ENCODE results near the gene PRKN.

DNA sequence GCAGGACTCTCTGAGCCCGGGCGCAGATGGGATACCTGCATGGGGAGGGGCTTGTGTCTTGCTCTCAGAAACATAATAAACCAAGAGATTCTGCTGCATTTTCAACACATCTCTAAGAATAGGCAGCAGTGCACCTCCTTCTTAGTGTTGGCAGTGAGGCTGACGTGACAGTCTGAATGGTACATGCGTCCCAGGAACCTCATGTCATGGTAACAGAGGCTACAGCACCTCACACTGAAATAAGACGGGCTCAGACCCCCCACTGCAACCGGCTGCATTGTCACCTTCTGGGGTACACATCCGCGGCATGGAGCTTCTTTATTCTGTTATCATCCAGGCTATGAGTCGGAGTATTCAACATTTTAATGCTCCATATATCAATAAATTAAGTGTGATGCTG is 1056.4 kb downstream of the PRKN start:
- TF ChIP-seq ZNF217 (CRISPR knock-in tag; IDR thresholded peaks at IDR 0.05): no peak
- TF ChIP-seq, protein P1, sequence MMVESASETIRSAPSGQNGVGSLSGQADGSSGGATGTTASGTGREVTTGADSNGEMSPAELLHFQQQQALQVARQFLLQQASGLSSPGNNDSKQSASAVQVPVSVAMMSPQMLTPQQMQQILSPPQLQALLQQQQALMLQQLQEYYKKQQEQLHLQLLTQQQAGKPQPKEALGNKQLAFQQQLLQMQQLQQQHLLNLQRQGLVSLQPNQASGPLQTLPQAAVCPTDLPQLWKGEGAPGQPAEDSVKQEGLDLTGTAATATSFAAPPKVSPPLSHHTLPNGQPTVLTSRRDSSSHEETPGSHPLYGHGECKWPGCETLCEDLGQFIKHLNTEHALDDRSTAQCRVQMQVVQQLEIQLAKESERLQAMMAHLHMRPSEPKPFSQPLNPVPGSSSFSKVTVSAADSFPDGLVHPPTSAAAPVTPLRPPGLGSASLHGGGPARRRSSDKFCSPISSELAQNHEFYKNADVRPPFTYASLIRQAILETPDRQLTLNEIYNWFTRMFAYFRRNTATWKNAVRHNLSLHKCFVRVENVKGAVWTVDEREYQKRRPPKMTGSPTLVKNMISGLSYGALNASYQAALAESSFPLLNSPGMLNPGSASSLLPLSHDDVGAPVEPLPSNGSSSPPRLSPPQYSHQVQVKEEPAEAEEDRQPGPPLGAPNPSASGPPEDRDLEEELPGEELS (CRISPR knock-in tag; IDR thresholded peaks at IDR 0.05; ENCODE audit: borderline replicate concordance): no peak
- no peak for TF ChIP-seq SRSF1 (IDR thresholded peaks at IDR 0.05; ENCODE audit: low read depth, low read length)
- TF ChIP-seq, protein P2, sequence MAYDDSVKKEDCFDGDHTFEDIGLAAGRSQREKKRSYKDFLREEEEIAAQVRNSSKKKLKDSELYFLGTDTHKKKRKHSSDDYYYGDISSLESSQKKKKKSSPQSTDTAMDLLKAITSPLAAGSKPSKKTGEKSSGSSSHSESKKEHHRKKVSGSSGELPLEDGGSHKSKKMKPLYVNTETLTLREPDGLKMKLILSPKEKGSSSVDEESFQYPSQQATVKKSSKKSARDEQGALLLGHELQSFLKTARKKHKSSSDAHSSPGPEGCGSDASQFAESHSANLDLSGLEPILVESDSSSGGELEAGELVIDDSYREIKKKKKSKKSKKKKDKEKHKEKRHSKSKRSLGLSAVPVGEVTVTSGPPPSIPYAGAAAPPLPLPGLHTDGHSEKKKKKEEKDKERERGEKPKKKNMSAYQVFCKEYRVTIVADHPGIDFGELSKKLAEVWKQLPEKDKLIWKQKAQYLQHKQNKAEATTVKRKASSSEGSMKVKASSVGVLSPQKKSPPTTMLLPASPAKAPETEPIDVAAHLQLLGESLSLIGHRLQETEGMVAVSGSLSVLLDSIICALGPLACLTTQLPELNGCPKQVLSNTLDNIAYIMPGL (CRISPR knock-in tag; IDR thresholded peaks at IDR 0.05): no peak
- TF ChIP-seq SMARCB1 (IDR thresholded peaks at IDR 0.05; ENCODE audit: insufficient read length, low read depth): no peak
- no peak for TF ChIP-seq GTF2F1 (IDR thresholded peaks at IDR 0.05; ENCODE audit: low read depth, low read length)
- TF ChIP-seq, protein P3, sequence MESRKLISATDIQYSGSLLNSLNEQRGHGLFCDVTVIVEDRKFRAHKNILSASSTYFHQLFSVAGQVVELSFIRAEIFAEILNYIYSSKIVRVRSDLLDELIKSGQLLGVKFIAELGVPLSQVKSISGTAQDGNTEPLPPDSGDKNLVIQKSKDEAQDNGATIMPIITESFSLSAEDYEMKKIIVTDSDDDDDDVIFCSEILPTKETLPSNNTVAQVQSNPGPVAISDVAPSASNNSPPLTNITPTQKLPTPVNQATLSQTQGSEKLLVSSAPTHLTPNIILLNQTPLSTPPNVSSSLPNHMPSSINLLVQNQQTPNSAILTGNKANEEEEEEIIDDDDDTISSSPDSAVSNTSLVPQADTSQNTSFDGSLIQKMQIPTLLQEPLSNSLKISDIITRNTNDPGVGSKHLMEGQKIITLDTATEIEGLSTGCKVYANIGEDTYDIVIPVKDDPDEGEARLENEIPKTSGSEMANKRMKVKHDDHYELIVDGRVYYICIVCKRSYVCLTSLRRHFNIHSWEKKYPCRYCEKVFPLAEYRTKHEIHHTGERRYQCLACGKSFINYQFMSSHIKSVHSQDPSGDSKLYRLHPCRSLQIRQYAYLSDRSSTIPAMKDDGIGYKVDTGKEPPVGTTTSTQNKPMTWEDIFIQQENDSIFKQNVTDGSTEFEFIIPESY (CRISPR knock-in tag; IDR thresholded peaks at IDR 0.05): no peak
- no peak for TF ChIP-seq TGIF2 (CRISPR knock-in tag; IDR thresholded peaks at IDR 0.05)
- TF ChIP-seq HMG20A (CRISPR knock-in tag; conservative IDR thresholded peaks at IDR 0.05): no peak
- no peak for TF ChIP-seq HDAC8 (tag; IDR thresholded peaks at IDR 0.05)
- TF ChIP-seq ZNF253 (CRISPR knock-in tag; conservative IDR thresholded peaks at IDR 0.05): no peak
- TF ChIP-seq RCOR1 (IDR thresholded peaks at IDR 0.05; ENCODE audit: borderline replicate concordance in 1 of 2, low read depth in 2 of 2, low read length in 2 of 2): no peak
